ENCODE data around the gene CREG1.

GRCh38 chr1:167533851-167534300 is 19.7 kb downstream of the CREG1 start:
- TF ChIP-seq POLR2AphosphoS5 (IDR thresholded peaks at IDR 0.05) (no peak), CTCF (IDR thresholded peaks at IDR 0.05) (peak; percentile 41 to 91 (median 60))

Measured in sigmoid colon (tissue), 4 donors.